ENCODE measurements around the gene VGLL1.

Gene VGLL1

DNA sequence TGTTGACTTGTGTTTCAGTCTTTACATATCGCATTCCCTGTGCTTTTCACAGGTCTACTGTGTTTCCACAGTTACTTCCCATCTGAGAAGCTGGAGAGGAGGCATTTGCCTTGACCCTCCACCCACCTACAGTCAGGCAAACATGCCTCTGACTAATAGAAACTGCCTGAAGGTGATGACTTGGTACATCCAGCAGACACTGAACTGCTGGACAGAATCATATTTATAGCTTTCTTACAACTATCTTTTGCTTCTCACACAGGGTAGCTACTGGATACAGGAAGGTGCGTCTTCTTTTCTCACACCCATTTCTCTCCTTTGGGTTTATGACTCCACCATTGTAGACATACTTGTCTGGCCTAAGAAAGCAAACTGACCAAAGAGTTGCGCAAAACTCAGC, 58.0 kb downstream of the VGLL1 start:
- DNase-seq (ENCODE audit: low read depth), result peak; percentile 36
- no peak overlapping the region for H3K4me3 ChIP-seq (ENCODE audit: low read depth, low read length)
- TF ChIP-seq, protein P1, sequence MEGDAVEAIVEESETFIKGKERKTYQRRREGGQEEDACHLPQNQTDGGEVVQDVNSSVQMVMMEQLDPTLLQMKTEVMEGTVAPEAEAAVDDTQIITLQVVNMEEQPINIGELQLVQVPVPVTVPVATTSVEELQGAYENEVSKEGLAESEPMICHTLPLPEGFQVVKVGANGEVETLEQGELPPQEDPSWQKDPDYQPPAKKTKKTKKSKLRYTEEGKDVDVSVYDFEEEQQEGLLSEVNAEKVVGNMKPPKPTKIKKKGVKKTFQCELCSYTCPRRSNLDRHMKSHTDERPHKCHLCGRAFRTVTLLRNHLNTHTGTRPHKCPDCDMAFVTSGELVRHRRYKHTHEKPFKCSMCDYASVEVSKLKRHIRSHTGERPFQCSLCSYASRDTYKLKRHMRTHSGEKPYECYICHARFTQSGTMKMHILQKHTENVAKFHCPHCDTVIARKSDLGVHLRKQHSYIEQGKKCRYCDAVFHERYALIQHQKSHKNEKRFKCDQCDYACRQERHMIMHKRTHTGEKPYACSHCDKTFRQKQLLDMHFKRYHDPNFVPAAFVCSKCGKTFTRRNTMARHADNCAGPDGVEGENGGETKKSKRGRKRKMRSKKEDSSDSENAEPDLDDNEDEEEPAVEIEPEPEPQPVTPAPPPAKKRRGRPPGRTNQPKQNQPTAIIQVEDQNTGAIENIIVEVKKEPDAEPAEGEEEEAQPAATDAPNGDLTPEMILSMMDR (conservative IDR thresholded peaks at IDR 0.05; ENCODE audit: low read depth, low read length), result no peak

GRCh38 chrX:136597356-136597755, 65.3 kb downstream of the VGLL1 start:
- DNase-seq (ENCODE audit: low read depth), result no peak
- TF ChIP-seq, protein P1 (conservative IDR thresholded peaks at IDR 0.05; ENCODE audit: low read depth, low read length), result no peak
- no peak overlapping the region for H3K4me3 ChIP-seq (ENCODE audit: low read depth, low read length)

GRCh38 chrX:136597954-136598353, 65.9 kb downstream of the VGLL1 start:
- no peak overlapping the region for H3K4me3 ChIP-seq (ENCODE audit: low read depth, low read length)
- no peak for DNase-seq (ENCODE audit: low read depth)
- TF ChIP-seq, protein P1 (conservative IDR thresholded peaks at IDR 0.05; ENCODE audit: low read depth, low read length), result no peak

- DNase-seq (ENCODE audit: low read depth), result no peak
- H3K4me3 ChIP-seq (ENCODE audit: low read depth, low read length), result no peak overlapping the region
- TF ChIP-seq, protein P1 (conservative IDR thresholded peaks at IDR 0.05; ENCODE audit: low read depth, low read length), result no peak
These were observed 66.6 kb downstream of the VGLL1 start for GRCh38 chrX:136598631-136599030.

- TF ChIP-seq, protein P1 (conservative IDR thresholded peaks at IDR 0.05; ENCODE audit: low read depth, low read length), result no peak
- DNase-seq (ENCODE audit: low read depth), result no peak
- H3K4me3 ChIP-seq (ENCODE audit: low read depth, low read length), result no peak overlapping the region
These were observed 68.0 kb downstream of the VGLL1 start for GRCh38 chrX:136600059-136600458.

Data from choroid plexus epithelial cell (primary cell).